HG03025 (cell line): Measurements from ENCODE around the gene ESPL1.
"Not testable (repeated sequence)": the region's sequence is repeated elsewhere in the genome, so short reads cannot be mapped to it uniquely, and the experiment has no call there.

Source experiments
- ATAC-seq: cut with Tn5 transposase; IDR thresholded peaks from one replicate; pipeline ENCODE4 v1.9.1; 2021; ENCODE audit warnings: mild to moderate bottlenecking, moderate library complexity; ENCODE audit not compliant: unreplicated experiment, low FRiP score

Gene ESPL1

GRCh38 chr12:53297106-53297505, 29.0 kb downstream of the ESPL1 start:
- not testable (repeated sequence) for ATAC-seq

- no peak for ATAC-seq
Observed at GRCh38 chr12:53298164-53298563, 30.1 kb downstream of the ESPL1 start.

- ATAC-seq, result no peak
Observed at GRCh38 chr12:53299101-53299453, 31.0 kb downstream of the ESPL1 start.

- ATAC-seq, result peak; percentile 76
Observed at GRCh38 chr12:53299454-53300180, 31.5 kb downstream of the ESPL1 start, which contains the start of gene MYG1. MYG1 (plus strand) TSS chr12:53299695; CDS start chr12:53299738, 43 bp downstream.

- ATAC-seq, result no peak
Observed at GRCh38 chr12:53300187-53300586, 32.1 kb downstream of the ESPL1 start.

- ATAC-seq, result no peak
Observed at GRCh38 chr12:53302903-53303302, 34.8 kb downstream of the ESPL1 start.

GRCh38 chr12:53306826-53307225, 38.7 kb downstream of the ESPL1 start:
- ATAC-seq, result no peak

GRCh38 chr12:53308276-53308675, 40.2 kb downstream of the ESPL1 start:
- no peak for ATAC-seq

GRCh38 chr12:53313996-53314395, 45.9 kb downstream of the ESPL1 start:
- no peak for ATAC-seq

- no peak for ATAC-seq
Observed at GRCh38 chr12:53320352-53321195, 52.5 kb downstream of the ESPL1 start.

- no peak for ATAC-seq
Observed at GRCh38 chr12:53324113-53324778, 56.1 kb downstream of the ESPL1 start.

GRCh38 chr12:53324779-53325510, 56.8 kb downstream of the ESPL1 start:
- ATAC-seq, result peak; percentile 44

GRCh38 chr12:53325511-53326061, 57.5 kb downstream of the ESPL1 start:
- ATAC-seq, result no peak

- ATAC-seq, result no peak
Observed at GRCh38 chr12:53326460-53327185, 58.5 kb downstream of the ESPL1 start.

- no peak for ATAC-seq
Observed at GRCh38 chr12:53327435-53328042, 59.4 kb downstream of the ESPL1 start.

GRCh38 chr12:53328043-53328435, 59.9 kb downstream of the ESPL1 start:
- ATAC-seq, result no peak

GRCh38 chr12:53330671-53331070, 62.6 kb downstream of the ESPL1 start:
- no peak for ATAC-seq

- not testable (repeated sequence) for ATAC-seq
Observed at GRCh38 chr12:53332339-53332738, 64.2 kb downstream of the ESPL1 start.

GRCh38 chr12:53332744-53333143, 64.6 kb downstream of the ESPL1 start:
- ATAC-seq, result no peak
